Stimulated activated memory B cell treated with anti-CD40 and anti-IgM and Interleukin-4, amounts not matched to agents 10 μg/mL and 1 μg/mL and 100 μg/mL, for 72 hours (primary cell): ENCODE results near the gene CDR2.

ENCODE experiments used
- ATAC-seq: fragments of 150-1000 bp; cut with Tn5 transposase; 2 replicates; pipeline ENCODE4 v1.10.0; 2021
- H3K27ac Mint-ChIP-seq: one replicate; pipeline ENCODE4 v1.8.0; 2022; ENCODE audit warnings: mild to moderate bottlenecking, mixed read lengths
- H3K27me3 Mint-ChIP-seq: one replicate; pipeline ENCODE4 v1.8.0; 2022; ENCODE audit warnings: mixed read lengths
- H3K36me3 Mint-ChIP-seq: one replicate; pipeline ENCODE4 v1.8.0; 2022; ENCODE audit warnings: mixed read lengths
- H3K4me1 Mint-ChIP-seq: one replicate; pipeline ENCODE4 v1.8.0; 2022; ENCODE audit warnings: mixed read lengths
- H3K4me3 Mint-ChIP-seq: one replicate; pipeline ENCODE4 v1.8.0; 2022; ENCODE audit warnings: mild to moderate bottlenecking, moderate library complexity, mixed read lengths
- H3K9me3 Mint-ChIP-seq: one replicate; pipeline ENCODE4 v1.8.0; 2022; ENCODE audit warnings: mixed read lengths

Gene CDR2

GRCh38 chr16:22297871-22298733, 76.3 kb downstream of the CDR2 start:
- peaks cover 30% of the 10 kb centered on the region for H3K36me3 Mint-ChIP-seq
- H3K27me3 Mint-ChIP-seq, result no peaks in the 10 kb centered on the region
- H3K4me1 Mint-ChIP-seq, result peaks cover 52% of the 10 kb centered on the region
- ATAC-seq, result peak; percentile 52
- peak overlapping the region; percentile 94 for H3K27ac Mint-ChIP-seq
- H3K9me3 Mint-ChIP-seq, result no peaks in the 10 kb centered on the region
- peak overlapping the region; percentile 98 for H3K4me3 Mint-ChIP-seq

DNA sequence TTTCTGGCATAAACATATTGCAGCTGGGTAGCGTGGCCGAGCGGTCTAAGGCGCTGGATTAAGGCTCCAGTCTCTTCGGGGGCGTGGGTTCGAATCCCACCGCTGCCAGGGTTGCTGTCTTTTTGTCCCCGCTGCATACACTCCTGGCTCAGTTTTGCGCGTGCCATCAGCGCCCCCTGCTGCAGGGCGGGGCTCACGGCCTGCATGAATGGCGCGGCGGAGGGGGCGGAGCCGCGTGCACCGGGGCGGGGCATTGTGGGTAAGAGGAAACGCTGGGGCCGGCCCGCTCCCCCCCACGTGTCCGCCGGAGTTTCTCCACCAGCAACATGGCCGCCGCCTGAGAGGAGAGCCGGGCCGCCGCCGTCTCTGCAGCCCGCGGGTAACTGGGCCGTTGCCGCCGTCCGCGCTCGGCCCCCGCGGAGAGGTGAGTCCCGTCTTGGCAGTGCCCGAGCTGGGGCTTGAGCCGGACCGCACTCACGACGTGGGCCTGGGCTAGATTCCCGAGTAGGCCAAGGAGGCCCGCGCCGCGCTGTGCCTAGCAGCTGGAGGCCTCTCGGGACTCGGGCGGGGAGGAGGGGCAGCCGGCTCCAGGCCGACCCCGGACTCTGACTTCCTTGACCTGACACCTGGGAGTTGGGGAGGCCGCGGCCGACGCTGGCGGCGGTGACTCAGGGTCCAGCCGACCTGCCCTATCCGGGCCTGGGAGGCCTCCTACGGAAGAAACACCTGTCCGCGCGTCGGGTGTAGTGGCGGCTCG, 77.1 kb downstream of the CDR2 start, which contains the start of gene POLR3E:
Gene POLR3E, plus strand, starts transcription at position 296 of the 757 bp plus-strand sequence. CDS start 5,560 bp downstream, outside the sequence.
- no peaks in the 10 kb centered on the region for H3K27me3 Mint-ChIP-seq
- peak within 1 kb of the TSS; percentile 94 for H3K27ac Mint-ChIP-seq
- H3K4me1 Mint-ChIP-seq, result peaks cover 50% of the 10 kb centered on the region
- ATAC-seq, result peak; percentile 98
- H3K9me3 Mint-ChIP-seq, result no peaks in the 10 kb centered on the region
- peak within 1 kb of the TSS; percentile 98 for H3K4me3 Mint-ChIP-seq
- H3K36me3 Mint-ChIP-seq, result peaks cover 24% of the 10 kb centered on the region

DNA sequence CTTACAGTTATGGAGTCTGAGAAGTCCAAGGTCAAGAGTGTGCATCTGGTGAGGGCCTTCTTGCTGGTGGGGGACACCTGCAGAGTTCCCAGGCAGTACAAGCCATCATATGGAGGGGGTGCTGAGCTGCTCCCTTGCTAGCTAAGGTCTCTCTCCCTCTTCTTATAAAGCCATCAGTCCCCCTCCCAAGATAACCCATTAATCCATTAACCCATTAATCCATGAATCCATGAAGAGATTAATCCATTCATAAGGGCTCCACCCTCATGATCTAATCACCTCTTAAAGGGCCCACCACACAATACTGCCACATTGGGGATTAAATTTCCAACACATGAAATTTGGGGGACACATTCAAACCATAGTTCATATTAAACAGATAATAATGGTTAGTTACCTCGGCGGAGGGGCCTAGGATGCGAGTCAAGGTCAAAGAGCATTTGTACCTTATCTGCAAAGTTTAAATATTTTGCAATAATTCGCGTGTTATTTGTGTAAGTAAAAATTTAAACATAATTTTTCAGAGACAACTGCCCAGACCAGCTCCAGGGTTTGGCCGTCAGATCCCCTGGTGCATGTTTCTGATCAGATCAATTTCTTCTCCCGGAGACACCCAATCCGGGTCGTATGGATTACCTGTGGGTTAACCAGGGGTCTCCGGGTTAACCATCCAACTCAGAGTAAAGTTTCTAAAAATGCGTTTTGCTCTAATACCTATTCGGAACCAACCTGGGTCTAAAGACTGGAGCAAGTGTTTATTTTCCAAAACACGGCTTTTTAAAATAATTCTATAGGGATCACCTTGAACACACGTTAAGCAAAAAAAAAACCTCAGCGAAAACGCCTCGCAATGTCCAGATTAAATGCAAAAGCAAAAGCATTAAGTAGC, 78.0 kb downstream of the CDR2 start:
- peak overlapping the region; percentile 98 for H3K4me3 Mint-ChIP-seq
- H3K27ac Mint-ChIP-seq, result peak overlapping the region; percentile 94
- no peak for ATAC-seq
- H3K9me3 Mint-ChIP-seq, result no peaks in the 10 kb centered on the region
- peaks cover 45% of the 10 kb centered on the region for H3K4me1 Mint-ChIP-seq
- H3K36me3 Mint-ChIP-seq, result peaks cover 18% of the 10 kb centered on the region
- no peaks in the 10 kb centered on the region for H3K27me3 Mint-ChIP-seq
